C4-2B (cell line): ENCODE measurements around the gene AQP10.

ENCODE experiments used
- ZFX ChIP-seq: fragments of 450-650 bp; IDR thresholded peaks from 2 replicates; pipeline ENCODE4 v1.6.1; 2017
- TF ChIP-seq, protein P1 (sequence below): fragments of 450-650 bp; conservative IDR thresholded peaks from 2 replicates; pipeline ENCODE4 v1.5.1; 2017; ENCODE audit warnings: mild to moderate bottlenecking

DNA sequence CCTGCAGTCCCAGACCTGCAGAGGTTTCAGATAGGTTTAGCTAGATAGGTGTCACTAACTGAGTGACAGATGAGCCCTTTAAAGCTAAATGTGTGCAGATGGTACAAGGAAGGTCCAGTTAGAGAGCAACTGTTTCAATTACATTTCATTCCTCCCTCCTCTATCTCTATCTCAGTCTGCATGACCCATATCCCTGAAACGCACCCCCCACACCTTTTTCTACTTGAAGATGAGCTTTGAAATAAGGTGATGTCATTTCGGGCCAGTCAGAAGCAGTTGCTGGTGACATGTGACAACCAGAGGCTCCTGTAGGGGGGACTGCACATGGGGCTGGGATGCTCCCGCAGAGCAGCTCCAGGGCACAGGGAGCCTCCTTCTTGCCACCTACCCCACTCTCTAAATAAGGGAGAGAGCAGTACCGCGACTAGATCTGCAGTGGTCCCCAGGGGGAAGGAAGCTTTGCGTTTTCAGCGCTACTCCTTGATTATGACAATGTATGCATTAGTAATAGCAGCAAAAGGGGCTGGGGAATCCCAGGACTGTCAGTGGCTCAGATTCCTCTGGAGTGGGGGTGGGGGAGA, 8.7 kb downstream of the AQP10 start:
- TF ChIP-seq, protein P1, sequence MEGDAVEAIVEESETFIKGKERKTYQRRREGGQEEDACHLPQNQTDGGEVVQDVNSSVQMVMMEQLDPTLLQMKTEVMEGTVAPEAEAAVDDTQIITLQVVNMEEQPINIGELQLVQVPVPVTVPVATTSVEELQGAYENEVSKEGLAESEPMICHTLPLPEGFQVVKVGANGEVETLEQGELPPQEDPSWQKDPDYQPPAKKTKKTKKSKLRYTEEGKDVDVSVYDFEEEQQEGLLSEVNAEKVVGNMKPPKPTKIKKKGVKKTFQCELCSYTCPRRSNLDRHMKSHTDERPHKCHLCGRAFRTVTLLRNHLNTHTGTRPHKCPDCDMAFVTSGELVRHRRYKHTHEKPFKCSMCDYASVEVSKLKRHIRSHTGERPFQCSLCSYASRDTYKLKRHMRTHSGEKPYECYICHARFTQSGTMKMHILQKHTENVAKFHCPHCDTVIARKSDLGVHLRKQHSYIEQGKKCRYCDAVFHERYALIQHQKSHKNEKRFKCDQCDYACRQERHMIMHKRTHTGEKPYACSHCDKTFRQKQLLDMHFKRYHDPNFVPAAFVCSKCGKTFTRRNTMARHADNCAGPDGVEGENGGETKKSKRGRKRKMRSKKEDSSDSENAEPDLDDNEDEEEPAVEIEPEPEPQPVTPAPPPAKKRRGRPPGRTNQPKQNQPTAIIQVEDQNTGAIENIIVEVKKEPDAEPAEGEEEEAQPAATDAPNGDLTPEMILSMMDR, result no peak
- no peak for TF ChIP-seq ZFX
